Breast epithelium (tissue), 3 donors: ENCODE results near the gene PIGQ.

Source experiments
- CTCF ChIP-seq, 3 donors: fragments of 450-650 bp; IDR thresholded peaks; one replicate each; pipeline ENCODE4 v1.5.1; 2016 to 2017; ENCODE audit warnings: antibody characterized with exemption in 3 of 3, mild to moderate bottlenecking in 3 of 3, moderate library complexity in 3 of 3
- POLR2A ChIP-seq: fragments of 450-650 bp; IDR thresholded peaks from one replicate; pipeline ENCODE4 v1.6.1; 2016; ENCODE audit warnings: antibody characterized with exemption, mild to moderate bottlenecking, moderate library complexity
- POLR2AphosphoS5 ChIP-seq, 3 donors: sonication (generic); formaldehyde crosslinking; IDR thresholded peaks; one replicate each; pipeline ENCODE4 v1.6.1; 2017; ENCODE audit warnings: antibody characterized with exemption in 3 of 3

GRCh38 chr16:622920-623280, 53.1 kb downstream of the PIGQ start:
- TF ChIP-seq CTCF (IDR thresholded peaks at IDR 0.05) (no peak), POLR2A (no peak), POLR2AphosphoS5 (IDR thresholded peaks at IDR 0.05) (no peak)
